Fibroblast of mammary gland (primary cell): ENCODE data around the gene APOA4.

Experiments
- DNase-seq: peaks from one replicate; pipeline ENCODE4 v3.0.0-alpha.2; 2010; ENCODE audit warnings: low read depth
- H3K4me3 ChIP-seq: 2 replicates; pipeline ENCODE4 v1.5.1; 2011; ENCODE audit warnings: low read depth, mild to moderate bottlenecking, low read length, moderate library complexity; ENCODE audit not compliant: control insufficient read depth
- TF ChIP-seq, protein P1 (sequence below): conservative IDR thresholded peaks from 2 replicates; pipeline ENCODE4 v1.5.1; 2011; ENCODE audit warnings: low read depth, low read length, inconsistent platforms; ENCODE audit not compliant: control insufficient read depth, insufficient read depth

The APOA4 gene

DNA sequence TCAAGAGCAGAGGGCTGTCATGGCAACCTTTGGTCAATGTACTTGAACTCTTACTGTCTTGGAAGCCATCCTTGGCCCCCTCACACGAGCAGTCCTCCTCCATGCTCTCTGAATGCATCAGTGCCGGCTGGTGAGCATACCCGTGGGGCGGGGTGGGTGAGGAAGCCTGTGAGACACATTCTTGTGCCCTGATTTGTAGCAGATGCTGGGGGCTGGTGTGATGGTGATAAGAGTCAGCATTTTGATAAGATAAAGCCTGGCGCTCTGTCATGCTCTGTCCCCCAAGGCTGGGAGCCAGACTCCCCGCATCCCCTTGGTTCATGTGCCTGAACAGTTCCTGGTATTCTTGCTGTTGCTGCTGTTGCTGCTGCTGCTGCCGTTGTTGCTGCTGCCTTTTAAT, 34.8 kb upstream of the APOA4 start:
- no peak overlapping the region for H3K4me3 ChIP-seq
- TF ChIP-seq, protein P1, sequence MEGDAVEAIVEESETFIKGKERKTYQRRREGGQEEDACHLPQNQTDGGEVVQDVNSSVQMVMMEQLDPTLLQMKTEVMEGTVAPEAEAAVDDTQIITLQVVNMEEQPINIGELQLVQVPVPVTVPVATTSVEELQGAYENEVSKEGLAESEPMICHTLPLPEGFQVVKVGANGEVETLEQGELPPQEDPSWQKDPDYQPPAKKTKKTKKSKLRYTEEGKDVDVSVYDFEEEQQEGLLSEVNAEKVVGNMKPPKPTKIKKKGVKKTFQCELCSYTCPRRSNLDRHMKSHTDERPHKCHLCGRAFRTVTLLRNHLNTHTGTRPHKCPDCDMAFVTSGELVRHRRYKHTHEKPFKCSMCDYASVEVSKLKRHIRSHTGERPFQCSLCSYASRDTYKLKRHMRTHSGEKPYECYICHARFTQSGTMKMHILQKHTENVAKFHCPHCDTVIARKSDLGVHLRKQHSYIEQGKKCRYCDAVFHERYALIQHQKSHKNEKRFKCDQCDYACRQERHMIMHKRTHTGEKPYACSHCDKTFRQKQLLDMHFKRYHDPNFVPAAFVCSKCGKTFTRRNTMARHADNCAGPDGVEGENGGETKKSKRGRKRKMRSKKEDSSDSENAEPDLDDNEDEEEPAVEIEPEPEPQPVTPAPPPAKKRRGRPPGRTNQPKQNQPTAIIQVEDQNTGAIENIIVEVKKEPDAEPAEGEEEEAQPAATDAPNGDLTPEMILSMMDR: no peak
- DNase-seq: no peak

DNA sequence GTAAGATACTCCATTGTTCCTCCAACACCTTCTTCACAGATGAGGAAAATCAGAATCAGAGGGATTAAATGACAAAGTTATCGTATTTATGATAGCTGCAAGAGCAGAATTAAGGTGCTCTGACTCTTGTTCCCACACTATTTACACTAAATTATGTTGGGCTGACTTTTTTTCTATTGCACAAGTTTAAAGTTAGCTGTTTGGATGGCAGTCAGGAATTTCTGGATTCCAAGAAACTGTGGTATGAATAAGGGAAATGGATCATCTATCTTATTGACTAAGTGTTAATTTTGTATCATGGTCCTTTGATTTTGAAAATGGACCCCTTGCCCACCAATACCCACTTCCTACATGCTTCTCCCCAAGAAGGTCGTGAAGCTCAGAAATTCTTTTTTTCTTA, 34.2 kb upstream of the APOA4 start:
- DNase-seq: peak; percentile 21
- TF ChIP-seq, protein P1: no peak
- no peak overlapping the region for H3K4me3 ChIP-seq

DNA sequence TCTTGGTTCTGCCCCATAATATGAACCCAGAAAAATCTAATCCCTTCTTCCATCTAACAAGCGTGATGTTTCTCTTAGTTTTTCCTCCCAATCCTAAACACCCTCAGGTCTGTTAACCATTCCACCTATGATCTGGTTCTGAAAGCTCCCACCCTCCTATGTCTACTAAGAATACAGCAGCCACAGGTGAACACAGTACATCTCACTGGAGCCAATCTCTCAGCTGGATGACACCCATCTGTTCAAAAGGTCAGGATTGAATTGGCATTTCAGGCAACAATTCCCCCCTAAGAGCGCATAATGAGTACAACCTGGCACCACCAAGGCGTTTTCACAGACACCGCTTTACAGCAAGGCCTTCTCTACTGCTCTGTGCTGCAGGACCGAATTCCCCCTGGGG, 33.3 kb upstream of the APOA4 start:
- DNase-seq: no peak
- no peak overlapping the region for H3K4me3 ChIP-seq
- TF ChIP-seq, protein P1: no peak

DNA sequence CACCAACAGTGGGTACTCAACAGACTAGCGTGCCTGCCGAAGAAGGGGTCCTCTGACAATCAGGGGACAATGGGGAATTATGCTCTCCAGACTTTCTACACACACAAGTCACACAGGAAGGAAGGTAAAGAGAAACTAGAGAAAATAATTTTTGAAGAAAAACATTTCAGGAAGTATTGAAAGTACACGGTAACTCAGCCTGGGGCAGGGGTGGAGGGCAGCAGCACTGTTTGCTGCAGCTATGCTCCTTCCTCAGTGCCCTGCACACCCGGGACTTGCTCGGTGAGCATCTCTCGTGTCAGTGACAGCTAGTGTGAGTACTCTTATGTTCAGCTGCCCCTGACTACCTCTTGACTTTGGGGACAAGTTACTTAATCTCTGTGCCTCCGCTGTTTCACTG, 32.3 kb upstream of the APOA4 start:
- no peak overlapping the region for H3K4me3 ChIP-seq
- no peak for DNase-seq
- TF ChIP-seq, protein P1: no peak

DNA sequence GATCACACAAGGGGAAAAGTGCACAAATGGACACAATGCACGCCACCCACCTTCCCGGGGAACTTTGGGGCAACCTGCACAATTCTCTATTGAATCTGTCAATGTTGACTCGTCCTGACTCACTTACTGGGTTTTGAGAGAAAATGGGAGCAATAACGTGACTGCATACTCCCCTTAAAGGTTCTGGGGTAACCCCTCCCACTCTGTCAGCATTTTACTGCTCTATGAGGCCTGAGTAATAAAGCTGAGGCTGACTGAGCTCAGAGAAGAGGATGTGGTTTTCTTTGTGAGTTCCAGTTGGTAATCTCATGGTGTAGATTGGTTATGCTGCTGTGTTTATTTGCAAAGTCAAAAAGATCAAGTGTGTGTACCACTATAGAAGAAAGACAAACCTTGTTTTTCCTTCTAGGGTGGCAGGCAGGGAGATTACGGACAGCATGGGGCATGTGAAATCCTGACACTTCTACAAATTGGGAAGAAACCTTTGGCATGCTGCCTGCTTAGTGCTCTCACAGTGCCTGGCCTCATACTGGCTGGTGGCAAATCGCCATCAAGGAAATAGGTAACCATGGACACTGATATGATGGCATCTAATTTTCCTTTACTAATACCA, 30.5 kb upstream of the APOA4 start:
- H3K4me3 ChIP-seq: no peak overlapping the region

DNA sequence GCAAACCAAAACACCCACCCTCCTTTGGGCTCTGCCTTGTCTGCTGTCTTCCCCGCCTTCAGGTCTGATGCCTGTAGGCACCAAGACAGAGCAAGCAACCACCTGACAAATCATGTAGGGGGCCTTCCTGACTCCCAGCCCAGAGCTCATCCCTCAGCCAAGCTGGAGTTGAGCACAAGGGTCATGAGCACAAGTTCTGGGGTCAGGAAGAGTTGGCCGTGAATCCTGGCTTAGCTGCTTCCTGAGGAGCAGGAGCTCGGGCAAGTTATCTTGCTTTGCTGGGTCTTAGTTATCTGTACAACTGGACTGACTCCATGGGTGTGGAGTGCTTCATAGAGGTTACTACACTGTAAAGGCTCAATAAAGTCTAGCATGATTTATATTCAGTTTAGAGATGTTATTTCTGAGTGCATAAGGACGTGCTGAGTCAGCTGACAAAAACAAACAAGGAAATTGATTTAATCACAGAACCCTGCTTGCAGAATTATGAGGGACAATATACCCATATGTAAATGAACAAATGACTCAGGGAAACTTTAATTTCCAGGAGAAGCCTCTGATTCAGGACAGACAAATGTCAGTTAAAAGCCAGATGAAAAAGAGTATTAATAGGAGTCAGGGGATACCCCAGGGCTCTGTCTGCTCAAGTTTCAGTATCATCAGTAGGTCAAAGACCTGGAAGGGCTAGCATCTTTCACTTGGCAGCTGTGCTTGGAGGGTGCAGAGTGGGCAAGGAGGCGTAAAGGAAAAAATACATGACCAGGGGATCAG, 29.3 kb upstream of the APOA4 start:
- TF ChIP-seq, protein P1: no peak
- peak; percentile 80 for DNase-seq
- H3K4me3 ChIP-seq: no peak overlapping the region

More for the DNA sequence above, 30.5 kb upstream of the APOA4 start:
- peak; percentile 96 for DNase-seq
- TF ChIP-seq, protein P1: no peak
